GM19099 (cell line): Measurements from ENCODE around the gene BICRA.

ENCODE experiments used
- POLR2A ChIP-seq: IDR thresholded peaks from 3 replicates; pipeline ENCODE4 v1.6.1; 2011; ENCODE audit warnings: low read depth; ENCODE audit not compliant: insufficient read length; ENCODE audit errors: extremely low read depth

Gene BICRA

GRCh38 chr19:47615230-47615629, 6.3 kb downstream of the BICRA start:
- no peak for TF ChIP-seq POLR2A

- TF ChIP-seq POLR2A = no peak
These were observed 6.8 kb downstream of the BICRA start for GRCh38 chr19:47615714-47616113.

- TF ChIP-seq POLR2A = no peak
These were observed 9.8 kb downstream of the BICRA start for GRCh38 chr19:47618771-47619170.

- TF ChIP-seq POLR2A = no peak
These were observed 10.8 kb downstream of the BICRA start for GRCh38 chr19:47619763-47620162.

- no peak for TF ChIP-seq POLR2A
These were observed 14.4 kb downstream of the BICRA start for GRCh38 chr19:47623151-47623920.

GRCh38 chr19:47623921-47624391, 15.0 kb downstream of the BICRA start:
- TF ChIP-seq POLR2A = no peak

DNA sequence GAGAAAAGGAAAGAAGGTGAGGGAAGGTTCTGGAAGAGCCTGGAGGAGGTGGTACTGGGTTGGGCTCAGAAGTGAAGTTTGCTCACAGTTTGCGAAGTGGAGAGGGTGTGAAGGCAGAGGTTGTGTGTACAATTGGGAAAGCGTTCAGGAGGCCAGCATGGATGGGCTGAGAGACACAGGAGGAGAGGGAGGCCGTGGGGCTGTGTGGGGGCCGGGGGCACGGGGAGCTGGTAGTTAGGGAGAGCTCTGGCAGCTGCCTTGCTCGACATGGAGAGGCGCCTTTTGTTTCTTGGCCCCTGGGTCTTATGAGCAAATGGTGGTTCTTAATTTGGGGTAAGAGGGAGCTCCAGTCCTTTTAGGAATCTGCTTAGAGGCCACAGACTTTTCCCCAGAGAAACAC, 16.7 kb downstream of the BICRA start:
- TF ChIP-seq POLR2A = no peak

DNA sequence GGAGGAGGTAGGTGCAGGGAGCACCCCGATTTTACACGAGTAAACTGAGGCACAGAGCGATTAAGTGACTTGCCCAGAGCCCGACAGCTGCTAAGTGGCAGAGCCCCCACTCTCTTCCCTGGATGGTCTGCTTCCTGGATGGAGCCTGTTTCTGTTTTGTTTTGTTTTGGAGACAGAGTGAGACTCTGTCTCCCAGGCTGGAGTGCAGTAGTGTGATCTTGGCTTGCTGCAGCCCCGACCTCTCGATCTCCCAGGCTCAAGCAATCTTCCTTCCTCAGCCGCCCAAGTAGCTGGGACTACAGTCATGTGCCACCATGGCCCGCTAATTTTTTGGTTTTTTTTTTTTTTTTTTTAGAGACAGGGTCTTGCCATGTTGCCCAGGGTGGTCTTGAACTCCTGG, 17.3 kb downstream of the BICRA start:
- TF ChIP-seq POLR2A = no peak

- TF ChIP-seq POLR2A = no peak
These were observed 19.3 kb downstream of the BICRA start for GRCh38 chr19:47628078-47628771.

DNA sequence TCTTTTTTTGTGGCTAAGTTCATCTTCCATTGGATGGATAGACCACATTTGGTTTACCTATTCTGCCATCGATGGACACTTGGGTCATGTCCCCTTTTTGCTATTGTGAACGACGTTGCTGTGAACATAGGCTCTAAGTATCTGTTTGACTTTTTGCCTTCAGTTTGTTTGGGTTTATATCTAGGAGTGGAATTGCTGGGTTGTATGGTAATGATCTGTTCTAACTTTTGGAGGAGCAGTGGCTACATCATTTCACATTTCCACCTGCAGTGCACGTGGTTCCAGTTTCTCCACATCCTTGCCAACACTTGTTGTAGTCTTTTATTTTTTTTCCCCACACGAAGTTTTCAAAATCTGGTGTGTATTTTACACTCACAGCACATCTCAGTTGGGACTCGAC, 21.7 kb downstream of the BICRA start:
- no peak for TF ChIP-seq POLR2A

GRCh38 chr19:47631681-47632446, 22.9 kb downstream of the BICRA start:
- TF ChIP-seq POLR2A = no peak

DNA sequence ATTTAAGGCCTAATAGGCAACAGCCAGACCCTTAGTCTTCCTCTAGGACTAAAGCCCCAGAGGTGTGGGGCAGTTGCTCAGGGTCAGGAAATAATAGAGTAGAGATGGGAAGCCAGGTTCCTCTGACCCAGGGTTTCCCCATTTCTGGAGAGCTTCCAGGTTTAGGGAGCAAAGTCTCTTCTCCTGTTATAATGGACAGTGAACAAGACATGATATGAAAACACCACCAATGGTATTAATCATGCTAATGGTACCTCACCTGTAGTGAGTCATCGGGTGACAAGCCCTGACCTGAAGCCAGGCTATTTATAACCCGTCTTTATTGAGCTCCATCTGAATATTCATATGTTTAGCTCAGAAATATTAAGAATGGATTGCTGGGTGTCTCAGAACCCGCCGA, 24.6 kb downstream of the BICRA start:
- TF ChIP-seq POLR2A = no peak

DNA sequence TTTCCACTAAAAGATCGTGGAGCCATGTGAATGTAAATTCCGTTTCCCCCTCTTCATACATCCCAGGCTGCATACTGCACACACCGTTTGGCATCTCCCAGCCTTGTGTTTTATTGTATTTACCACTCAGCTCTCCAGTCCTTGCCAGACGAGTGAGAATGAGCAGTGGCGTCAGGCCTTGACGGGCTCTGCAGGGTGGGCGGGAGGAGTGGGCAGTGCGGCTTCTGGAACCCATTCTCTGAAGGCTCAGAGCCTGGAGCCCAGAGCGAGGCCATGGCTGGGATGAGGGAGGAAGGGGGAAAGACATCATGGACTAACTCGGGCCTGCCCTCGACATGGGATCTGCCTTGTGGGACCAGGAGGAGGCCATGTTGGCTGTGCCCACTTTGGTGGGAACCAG, 25.1 kb downstream of the BICRA start:
- no peak for TF ChIP-seq POLR2A

- no peak for TF ChIP-seq POLR2A
These were observed 28.6 kb downstream of the BICRA start for GRCh38 chr19:47637550-47637949.

DNA sequence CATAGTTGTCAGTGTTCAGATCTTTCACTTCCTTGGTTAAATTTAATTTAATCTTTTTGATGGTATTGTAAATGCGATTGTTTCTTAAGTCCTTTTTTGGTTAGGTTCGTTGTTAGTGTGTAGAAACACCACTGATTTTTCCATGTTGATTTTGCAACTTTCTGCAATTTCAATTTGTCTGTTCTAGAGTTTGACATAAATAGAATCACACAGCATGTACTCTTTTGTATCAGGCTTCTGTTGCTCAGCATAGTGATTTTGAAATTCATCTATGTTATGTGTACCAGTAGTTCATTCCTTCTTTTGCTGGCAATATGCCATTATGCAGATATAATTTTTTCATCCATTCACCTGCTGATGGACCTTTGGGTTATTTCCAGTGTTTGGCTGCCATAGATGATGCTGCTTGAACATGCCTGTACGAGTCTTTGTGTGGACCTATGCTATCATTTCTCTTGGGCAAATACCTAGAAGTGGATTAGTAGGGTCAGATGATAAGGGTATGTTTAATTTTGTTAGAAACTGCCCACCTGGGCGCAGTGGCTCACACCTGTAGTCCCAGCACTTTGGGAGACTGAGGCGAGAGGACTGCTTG, 33.1 kb downstream of the BICRA start:
- no peak for TF ChIP-seq POLR2A
